Measurements from ENCODE around the gene SPOP.
"Not testable (repeated sequence)": the region's sequence is repeated elsewhere in the genome, so short reads cannot be mapped to it uniquely, and the experiment has no call there.

The SPOP gene

GRCh38 chr17:49670002-49670401 lies 7.9 kb downstream of the SPOP start:
- peak overlapping the region in 4 of 21 experiments; percentile 6 to 32 (median 16) for H3K27ac ChIP-seq
- no peak overlapping the region for H3K4me3 ChIP-seq

GRCh38 chr17:49667854-49668253 lies 10.0 kb downstream of the SPOP start:
- Histone ChIP-seq H3K4me3 (no peak overlapping the region), H3K27ac (peak overlapping the region in 1 of 21 experiments; percentile 1)

- peak overlapping the region in 1 of 21 experiments; percentile 11 for H3K27ac ChIP-seq
- no peak overlapping the region for H3K4me3 ChIP-seq
These were observed 13.1 kb downstream of the SPOP start for GRCh38 chr17:49664706-49665211.

DNA sequence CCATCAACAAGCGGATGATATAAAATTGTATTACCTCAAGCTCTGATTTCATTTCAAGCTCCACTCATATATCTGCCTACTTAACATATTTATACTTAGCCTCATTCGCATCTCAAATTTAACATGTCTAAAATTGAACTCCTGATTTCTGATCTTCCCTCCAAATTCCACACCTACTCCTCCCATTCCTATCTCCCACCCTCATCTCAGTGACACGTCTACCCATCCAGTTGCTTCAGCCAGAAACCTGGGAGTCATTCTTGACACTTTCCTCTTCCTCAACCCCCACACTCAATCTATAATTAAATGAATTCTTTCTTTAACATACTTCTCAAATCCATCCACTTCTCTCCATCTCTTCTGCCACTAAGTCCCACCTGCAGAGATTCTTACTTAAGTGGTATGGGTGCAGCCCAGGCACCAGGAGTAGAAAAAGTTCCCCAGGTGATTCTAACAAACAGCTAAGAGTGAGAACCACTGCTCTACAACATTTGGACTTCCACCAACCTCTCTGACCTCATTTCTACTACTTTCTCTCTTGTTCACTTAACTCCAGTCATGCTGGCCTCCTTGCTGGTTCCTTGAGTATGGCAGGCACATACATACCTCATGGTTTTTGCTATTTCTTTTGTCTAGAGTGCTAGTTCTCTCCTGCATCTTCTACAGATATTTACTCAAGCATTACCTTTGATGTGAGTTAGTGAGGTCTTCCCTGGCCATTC lies 18.1 kb downstream of the SPOP start:
- Histone ChIP-seq H3K4me3 (no peak overlapping the region), H3K27ac (no peak overlapping the region)

- Histone ChIP-seq H3K27ac (no peak overlapping the region), H3K4me3 (no peak overlapping the region)
These were observed 21.6 kb downstream of the SPOP start for GRCh38 chr17:49656247-49656646.

- Histone ChIP-seq H3K27ac (peak overlapping the region in 4 of 21 experiments; percentile 3 to 50 (median 14)), H3K4me3 (no peak overlapping the region)
These were observed 30.7 kb downstream of the SPOP start for GRCh38 chr17:49647256-49647585.

GRCh38 chr17:49646391-49647255 lies 31.3 kb downstream of the SPOP start:
- Histone ChIP-seq H3K4me3 (no peak overlapping the region), H3K27ac (peak overlapping the region in 13 of 21 experiments; percentile 12 to 74 (median 44))

DNA sequence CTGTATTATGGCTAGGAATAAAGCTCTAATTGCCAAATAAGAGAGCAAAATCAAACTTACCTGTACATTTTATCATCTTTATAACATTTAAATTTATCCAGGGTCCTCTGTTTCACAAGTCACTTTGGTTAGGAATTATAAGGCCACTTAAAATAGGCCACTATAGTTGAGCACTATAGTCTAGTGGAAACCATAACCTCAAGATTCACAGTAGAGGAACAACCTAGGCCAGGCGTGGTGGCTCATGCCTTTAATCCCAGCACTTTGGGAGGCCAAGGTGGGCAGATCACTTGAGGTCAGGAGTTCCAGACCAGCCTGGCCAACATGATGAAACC lies 31.9 kb downstream of the SPOP start:
- peak overlapping the region in 11 of 21 experiments; percentile 19 to 74 (median 50) for H3K27ac ChIP-seq
- not testable (repeated sequence) for H3K4me3 ChIP-seq

- peak overlapping the region in 11 of 21 experiments; percentile 17 to 74 (median 50) for H3K27ac ChIP-seq
- H3K4me3 ChIP-seq, result no peak overlapping the region
These were observed 32.2 kb downstream of the SPOP start for GRCh38 chr17:49645654-49646053.

- Histone ChIP-seq H3K4me3 (no peak overlapping the region), H3K27ac (peak overlapping the region in 1 of 21 experiments; percentile 10)
These were observed 37.3 kb downstream of the SPOP start for GRCh38 chr17:49640556-49640955.

DNA sequence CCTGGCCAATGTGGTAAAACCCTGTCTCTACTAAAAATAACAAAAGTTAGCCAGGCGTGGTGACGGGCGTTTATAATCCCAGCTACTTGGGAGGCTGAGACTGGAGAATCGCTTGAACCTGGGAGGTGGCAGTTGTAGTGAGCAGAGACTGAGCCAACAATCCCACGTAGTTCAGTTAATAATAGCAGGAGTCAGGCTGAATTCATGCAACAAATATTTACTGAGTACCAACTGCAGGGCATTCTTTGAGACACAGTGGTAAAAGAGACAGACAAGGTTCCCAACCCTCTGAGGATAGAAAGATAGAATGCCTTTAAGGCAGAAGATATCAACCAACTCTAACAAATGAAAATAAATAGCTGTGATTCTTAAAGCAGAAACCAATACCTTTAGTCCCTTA lies 39.1 kb downstream of the SPOP start:
- no peak overlapping the region for H3K27ac ChIP-seq

GRCh38 chr17:49637739-49638138 lies 40.2 kb downstream of the SPOP start:
- Histone ChIP-seq H3K27ac (peak overlapping the region in 1 of 21 experiments; percentile 25), H3K4me3 (no peak overlapping the region)

More for the DNA sequence above, 39.1 kb downstream of the SPOP start:
- no peak overlapping the region for H3K4me3 ChIP-seq

DNA sequence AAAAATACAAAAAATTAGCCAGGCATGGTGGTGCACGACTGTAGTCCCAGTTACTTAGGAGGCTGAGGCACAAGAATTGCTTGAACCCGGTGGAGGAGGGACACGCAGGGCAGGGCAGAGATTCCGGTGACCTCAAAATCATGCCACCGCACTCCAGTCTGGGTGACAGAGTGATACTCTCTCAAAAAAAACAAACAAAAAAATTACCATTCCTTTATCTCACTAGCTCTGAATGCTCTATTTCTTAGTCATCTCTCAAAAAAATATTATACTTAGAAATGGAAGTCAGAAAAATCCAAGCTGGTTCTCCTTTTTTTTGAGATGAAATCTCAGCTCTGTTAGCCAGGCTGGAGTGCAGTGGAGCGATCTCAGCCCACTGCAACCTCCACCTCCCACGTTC lies 40.8 kb downstream of the SPOP start:
- Histone ChIP-seq H3K4me3 (no peak overlapping the region), H3K27ac (no peak overlapping the region)

GRCh38 chr17:49635121-49635520 lies 42.8 kb downstream of the SPOP start:
- Histone ChIP-seq H3K4me3 (no peak overlapping the region), H3K27ac (peak overlapping the region in 8 of 21 experiments; percentile 24 to 73 (median 45))

- Histone ChIP-seq H3K4me3 (no peak overlapping the region), H3K27ac (peak overlapping the region in 13 of 21 experiments; percentile 6 to 73 (median 39))
These were observed 43.4 kb downstream of the SPOP start for GRCh38 chr17:49634485-49634860.

DNA sequence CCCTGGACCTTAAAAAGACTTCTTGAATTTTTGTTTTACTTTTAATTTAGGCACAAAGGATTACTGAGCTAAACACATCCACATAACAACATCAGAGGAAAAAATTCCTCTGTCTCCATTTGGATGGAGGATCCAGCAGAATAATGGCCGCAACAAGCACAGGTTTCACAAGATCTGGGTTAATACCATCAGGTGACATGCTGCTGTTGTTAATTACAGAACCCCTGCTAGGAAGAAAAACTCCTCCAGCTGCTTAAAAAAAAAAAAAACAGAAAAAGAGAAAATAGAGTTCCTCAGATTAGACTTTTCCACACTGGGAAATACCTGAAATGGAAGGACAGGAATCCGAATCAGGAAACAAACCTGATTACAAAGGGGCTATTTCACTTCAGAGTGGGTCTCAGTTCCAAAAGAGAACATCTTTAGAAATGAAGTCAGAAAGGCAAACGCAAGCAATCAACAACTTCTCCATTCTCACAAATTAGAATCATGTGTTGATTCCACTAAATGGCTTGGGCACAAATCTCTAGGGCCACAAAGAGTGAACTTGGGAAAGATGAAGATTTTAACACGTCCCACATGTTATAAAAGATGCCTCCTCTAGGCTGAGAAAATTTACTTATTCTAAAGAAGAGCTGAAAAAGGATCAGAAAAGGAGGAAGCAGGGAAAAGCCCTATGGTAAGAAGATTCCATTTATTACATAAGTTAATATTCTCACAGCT lies 44.0 kb downstream of the SPOP start:
- no peak overlapping the region for H3K4me3 ChIP-seq
- H3K27ac ChIP-seq, result peak overlapping the region in 15 of 21 experiments; percentile 6 to 73 (median 38)

DNA sequence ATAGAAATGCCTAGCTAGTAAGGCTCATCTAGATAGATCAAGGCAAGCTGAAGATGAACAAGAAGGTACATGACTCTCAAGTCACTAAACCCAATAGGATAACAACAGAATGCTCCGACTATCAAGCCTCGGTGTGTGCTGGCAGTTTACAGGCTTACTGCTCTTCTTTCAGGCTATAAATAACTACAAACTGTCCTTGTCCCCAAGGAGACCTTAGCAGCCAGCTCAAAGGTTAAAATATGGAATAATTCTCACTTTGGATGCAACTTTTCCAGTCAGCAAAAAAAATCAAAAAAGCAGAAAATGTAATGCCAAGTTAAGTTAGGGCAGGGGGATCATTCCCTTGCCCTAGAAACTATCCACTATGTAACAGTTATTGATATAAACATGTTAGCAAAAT lies 44.6 kb downstream of the SPOP start:
- H3K4me3 ChIP-seq, result no peak overlapping the region
- H3K27ac ChIP-seq, result peak overlapping the region in 12 of 21 experiments; percentile 6 to 73 (median 36)

DNA sequence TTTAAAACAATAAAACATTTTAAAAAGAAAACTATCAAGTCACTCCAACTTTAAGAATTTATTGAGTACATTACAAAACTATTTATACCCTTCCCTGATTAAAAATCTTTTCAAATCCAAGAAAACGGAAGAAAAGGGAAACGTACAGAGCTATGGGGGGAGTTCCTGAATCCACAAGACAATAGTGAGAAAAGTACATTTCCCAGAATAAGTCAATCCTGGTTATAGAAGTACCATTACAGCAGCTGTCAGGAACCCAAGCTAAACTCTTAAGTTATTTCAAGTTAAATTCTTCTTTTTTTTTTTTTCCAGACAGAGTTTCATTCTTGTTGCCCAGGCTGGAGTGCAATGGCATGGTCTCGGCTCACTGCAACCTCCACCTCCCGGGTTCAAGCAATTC lies 45.7 kb downstream of the SPOP start:
- H3K27ac ChIP-seq, result peak overlapping the region in 4 of 21 experiments; percentile 27 to 50 (median 36)
- H3K4me3 ChIP-seq, result no peak overlapping the region

DNA sequence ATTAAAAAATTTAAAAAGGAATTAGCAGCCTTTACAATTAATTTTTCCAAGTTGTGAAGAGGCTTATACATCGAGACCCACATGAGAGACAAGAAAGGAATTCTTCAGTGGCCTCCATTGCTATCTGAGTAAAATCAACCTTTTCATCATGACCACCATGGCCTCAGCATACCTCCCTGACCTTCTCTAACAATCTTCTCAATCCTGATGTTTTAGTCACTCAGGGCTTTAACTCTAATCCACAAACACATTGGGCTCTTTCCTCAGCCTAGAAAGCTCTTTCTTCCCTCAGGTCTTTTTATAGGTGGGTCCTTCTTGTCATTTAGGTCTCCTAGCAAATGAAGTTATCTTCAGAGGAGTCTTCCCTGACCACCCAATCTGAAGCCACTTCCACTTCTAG lies 46.4 kb downstream of the SPOP start:
- H3K27ac ChIP-seq, result peak overlapping the region in 2 of 21 experiments; percentile 2

More for the DNA sequence above, 46.4 kb downstream of the SPOP start:
- no peak overlapping the region for H3K4me3 ChIP-seq
